ENCODE data around the gene COL4A3.
"Not testable (repeated sequence)": the region's sequence is repeated elsewhere in the genome, so short reads cannot be mapped to it uniquely, and the experiment has no call there.

DNA sequence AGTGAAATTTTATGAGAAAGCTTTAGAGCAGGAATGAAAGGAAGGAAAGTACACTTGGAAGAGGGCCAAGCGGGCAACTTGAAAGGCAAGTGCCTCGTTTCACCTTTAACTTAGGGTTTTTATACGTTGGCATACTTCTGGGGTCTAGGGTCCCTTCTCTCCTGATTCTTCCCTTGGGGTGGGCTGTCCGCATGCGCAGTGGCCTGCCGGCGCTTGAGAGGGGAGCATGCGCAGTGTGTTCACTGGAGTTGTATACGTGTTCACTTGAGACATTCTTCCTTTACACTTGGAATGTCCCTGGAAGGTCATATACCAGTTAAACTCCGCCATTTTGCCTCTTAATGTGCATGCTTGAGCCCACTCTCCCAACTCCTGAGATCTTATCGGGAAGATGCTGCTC is 7.4 kb downstream of the COL4A3 start:
- not testable (repeated sequence) for TF ChIP-seq DPF2 (IDR thresholded peaks at IDR 0.05); ELF4 (CRISPR knock-in tag; IDR thresholded peaks at IDR 0.05); RAD21 (CRISPR knock-in tag; conservative IDR thresholded peaks at IDR 0.05 in 1 of 2, IDR thresholded peaks at IDR 0.05 in 1 of 2); KDM1A (IDR thresholded peaks at IDR 0.05)
- TF ChIP-seq, protein P1, sequence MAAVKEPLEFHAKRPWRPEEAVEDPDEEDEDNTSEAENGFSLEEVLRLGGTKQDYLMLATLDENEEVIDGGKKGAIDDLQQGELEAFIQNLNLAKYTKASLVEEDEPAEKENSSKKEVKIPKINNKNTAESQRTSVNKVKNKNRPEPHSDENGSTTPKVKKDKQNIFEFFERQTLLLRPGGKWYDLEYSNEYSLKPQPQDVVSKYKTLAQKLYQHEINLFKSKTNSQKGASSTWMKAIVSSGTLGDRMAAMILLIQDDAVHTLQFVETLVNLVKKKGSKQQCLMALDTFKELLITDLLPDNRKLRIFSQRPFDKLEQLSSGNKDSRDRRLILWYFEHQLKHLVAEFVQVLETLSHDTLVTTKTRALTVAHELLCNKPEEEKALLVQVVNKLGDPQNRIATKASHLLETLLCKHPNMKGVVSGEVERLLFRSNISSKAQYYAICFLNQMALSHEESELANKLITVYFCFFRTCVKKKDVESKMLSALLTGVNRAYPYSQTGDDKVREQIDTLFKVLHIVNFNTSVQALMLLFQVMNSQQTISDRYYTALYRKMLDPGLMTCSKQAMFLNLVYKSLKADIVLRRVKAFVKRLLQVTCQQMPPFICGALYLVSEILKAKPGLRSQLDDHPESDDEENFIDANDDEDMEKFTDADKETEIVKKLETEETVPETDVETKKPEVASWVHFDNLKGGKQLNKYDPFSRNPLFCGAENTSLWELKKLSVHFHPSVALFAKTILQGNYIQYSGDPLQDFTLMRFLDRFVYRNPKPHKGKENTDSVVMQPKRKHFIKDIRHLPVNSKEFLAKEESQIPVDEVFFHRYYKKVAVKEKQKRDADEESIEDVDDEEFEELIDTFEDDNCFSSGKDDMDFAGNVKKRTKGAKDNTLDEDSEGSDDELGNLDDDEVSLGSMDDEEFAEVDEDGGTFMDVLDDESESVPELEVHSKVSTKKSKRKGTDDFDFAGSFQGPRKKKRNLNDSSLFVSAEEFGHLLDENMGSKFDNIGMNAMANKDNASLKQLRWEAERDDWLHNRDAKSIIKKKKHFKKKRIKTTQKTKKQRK (IDR thresholded peaks at IDR 0.05; ENCODE audit: borderline replicate concordance, low read depth, low read length): not testable (repeated sequence)
- TF ChIP-seq, protein P2, sequence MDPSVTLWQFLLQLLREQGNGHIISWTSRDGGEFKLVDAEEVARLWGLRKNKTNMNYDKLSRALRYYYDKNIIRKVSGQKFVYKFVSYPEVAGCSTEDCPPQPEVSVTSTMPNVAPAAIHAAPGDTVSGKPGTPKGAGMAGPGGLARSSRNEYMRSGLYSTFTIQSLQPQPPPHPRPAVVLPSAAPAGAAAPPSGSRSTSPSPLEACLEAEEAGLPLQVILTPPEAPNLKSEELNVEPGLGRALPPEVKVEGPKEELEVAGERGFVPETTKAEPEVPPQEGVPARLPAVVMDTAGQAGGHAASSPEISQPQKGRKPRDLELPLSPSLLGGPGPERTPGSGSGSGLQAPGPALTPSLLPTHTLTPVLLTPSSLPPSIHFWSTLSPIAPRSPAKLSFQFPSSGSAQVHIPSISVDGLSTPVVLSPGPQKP (CRISPR knock-in tag; IDR thresholded peaks at IDR 0.05): not testable (repeated sequence)

All from K562 (cell line).